Muscle of leg (tissue), 11 donors: Measurements from ENCODE around the gene UTY. TPM values are rescaled to one million over a fixed set of nuclear protein-coding genes. Genes with fewer than 3 reads are reported as not detected.

Experiments
- DNase-seq: peaks from one replicate; pipeline ENCODE4 v3.0.0; 2013
- H3K27ac ChIP-seq: one replicate; pipeline ENCODE4 v1.5.1; 2013; ENCODE audit warnings: mild to moderate bottlenecking, low read length, control low read depth
- H3K27me3 ChIP-seq: one replicate; pipeline ENCODE4 v1.6.1; 2013; ENCODE audit warnings: low read length; ENCODE audit not compliant: control insufficient read depth, insufficient read depth
- H3K36me3 ChIP-seq: one replicate; pipeline ENCODE4 v1.6.1; 2013; ENCODE audit warnings: low read length; ENCODE audit not compliant: control insufficient read depth, insufficient read depth
- H3K4me1 ChIP-seq: one replicate; pipeline ENCODE4 v1.6.1; 2013; ENCODE audit warnings: low read length; ENCODE audit not compliant: control insufficient read depth, insufficient read depth
- H3K4me3 ChIP-seq: one replicate; pipeline ENCODE4 v1.5.1; 2013; ENCODE audit warnings: low read length, control low read depth
- H3K9me3 ChIP-seq: replicated peaks from 2 replicates; pipeline ENCODE4 v1.6.1; 2013; ENCODE audit warnings: low read depth, low read length; ENCODE audit not compliant: control insufficient read depth
- WGBS: methylation state at CpG from one replicate; pipeline ENCODE4 v1.1.5; 2013; ENCODE audit warnings: missing lambda C conversion rate; ENCODE audit not compliant: insufficient coverage; 5-methylcytosine and 5-hydroxymethylcytosine counted together
- polyA plus RNA-seq, 8 donors: library from polyadenylated mRNA; unstranded; fragments of 120-200 nt; gene quantifications; one replicate each; pipeline versions ENCODE4 v1.2.1 to v1.2.3, GENCODE V29; 2013; ENCODE audit warnings: inconsistent platforms in 1 of 8, low replicate concordance in 1 of 8; ENCODE audit not compliant: insufficient read length in 8 of 8, insufficient read depth in 1 of 8
- total RNA-seq: library from RNA; stranded (reverse); fragments of 120-200 nt; gene quantifications from one replicate; pipeline ENCODE4 v1.2.4, GENCODE V29; 2013

The UTY gene
- total and polyA plus RNA-seq, 9 donors = 8.4 to 13.8 (median 10.3) TPM; not detected in 1

DNA sequence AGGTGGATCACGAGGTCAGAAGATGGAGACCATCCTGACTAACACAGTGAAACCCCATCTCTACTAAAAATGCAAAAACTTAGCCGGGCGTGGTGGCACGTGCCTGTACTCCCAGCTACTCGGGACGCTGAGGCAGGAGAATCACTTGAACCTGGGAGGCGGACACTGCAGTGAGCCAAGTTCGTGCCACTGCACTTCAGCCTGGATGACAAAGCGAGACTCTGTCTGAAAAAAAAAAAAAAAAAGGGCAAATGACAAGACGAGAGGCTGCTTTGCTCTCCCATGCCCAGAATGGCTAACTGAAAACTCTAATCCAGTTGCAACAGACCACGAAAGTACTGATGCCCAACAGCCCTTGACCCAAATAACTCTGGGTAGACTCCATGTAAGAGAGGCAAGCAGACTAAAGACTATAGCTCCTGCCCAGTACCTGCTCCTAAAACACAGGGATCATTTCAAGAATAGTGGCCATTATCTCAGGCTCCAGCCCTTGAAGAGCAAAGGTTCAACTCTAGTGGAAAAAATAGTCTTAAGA is 29.2 kb downstream of the UTY start:
- DNase-seq = no peak
- H3K36me3 ChIP-seq = no peaks in the 10 kb centered on the region
- no peak overlapping the region for H3K4me3 ChIP-seq
- no peaks in the 10 kb centered on the region for H3K9me3 ChIP-seq
- H3K27ac ChIP-seq = no peak overlapping the region
- WGBS = no CpG with 5 or more reads among the region's 11 CpGs
- H3K27me3 ChIP-seq = no peaks in the 10 kb centered on the region
- H3K4me1 ChIP-seq = no peaks in the 10 kb centered on the region

DNA sequence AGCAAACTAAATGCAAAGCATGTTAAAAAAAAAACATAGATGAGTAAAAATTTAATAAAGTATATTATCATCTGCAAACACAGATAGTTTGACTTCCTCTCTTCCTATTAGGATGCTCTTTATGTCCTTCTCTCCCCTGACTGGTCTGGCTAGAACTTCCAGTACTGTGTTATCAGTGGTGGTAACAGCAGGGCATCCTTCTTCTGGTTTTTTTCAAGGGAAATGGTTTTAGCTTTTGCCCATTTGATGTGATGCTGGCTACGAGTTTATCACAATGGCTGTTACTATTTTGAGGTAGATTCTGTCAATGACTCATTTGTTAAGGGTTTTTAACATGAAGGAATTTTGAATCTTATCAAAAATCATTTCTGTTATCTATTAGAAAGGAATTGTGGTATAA is 34.3 kb downstream of the UTY start:
- Histone ChIP-seq H3K27ac (no peak overlapping the region), H3K27me3 (no peaks in the 10 kb centered on the region), H3K4me1 (no peaks in the 10 kb centered on the region), H3K36me3 (no peaks in the 10 kb centered on the region), H3K4me3 (no peak overlapping the region), H3K9me3 (no peaks in the 10 kb centered on the region)
- no CpG with 5 or more reads among the region's 1 CpG for WGBS
- DNase-seq = no peak

DNA sequence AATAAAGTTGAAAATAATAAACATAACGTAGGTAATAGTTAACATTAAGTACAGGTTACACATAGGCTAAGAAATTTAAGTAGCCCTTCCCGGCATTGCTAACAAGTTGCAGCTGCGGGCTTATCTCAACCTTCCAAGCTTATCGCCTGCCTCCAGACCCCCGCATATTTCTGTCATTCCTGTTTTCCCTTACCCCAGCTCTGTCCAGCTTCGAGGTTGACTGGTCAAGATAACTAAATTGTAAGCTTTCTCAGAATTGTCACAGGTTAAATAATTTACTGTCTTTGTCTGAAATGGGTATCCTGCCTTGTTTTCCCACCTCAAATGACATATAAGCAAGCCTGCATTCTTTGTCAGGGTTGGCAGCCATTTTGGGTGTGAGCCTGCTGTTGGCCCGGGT is 36.7 kb downstream of the UTY start:
- Histone ChIP-seq H3K36me3 (no peaks in the 10 kb centered on the region), H3K27me3 (no peaks in the 10 kb centered on the region), H3K4me1 (no peaks in the 10 kb centered on the region), H3K9me3 (no peaks in the 10 kb centered on the region), H3K4me3 (no peak overlapping the region), H3K27ac (no peak overlapping the region)
- no peak for DNase-seq
- no CpG with 5 or more reads among the region's 7 CpGs for WGBS

DNA sequence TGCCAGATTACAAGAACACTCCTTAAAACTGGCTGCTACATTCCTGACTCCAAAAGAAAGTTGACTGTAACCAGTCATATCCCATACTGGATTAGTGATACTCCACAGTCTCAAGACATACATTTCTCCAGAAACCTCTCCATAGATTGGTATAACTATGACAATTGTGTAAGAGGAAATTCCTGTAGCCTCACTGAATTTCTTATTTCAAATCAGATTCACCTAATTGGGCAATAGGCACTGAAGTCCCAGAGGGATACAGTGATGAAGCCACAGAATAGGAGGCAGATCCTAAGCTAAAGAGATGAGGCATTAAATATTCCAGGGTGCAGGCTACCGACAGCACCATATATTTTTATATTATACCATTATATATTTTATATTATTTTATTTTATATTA is 39.0 kb downstream of the UTY start:
- WGBS = no CpG with 5 or more reads among the region's 1 CpG
- Histone ChIP-seq H3K27ac (no peak overlapping the region), H3K4me3 (no peak overlapping the region), H3K9me3 (no peaks in the 10 kb centered on the region), H3K36me3 (no peaks in the 10 kb centered on the region), H3K27me3 (no peaks in the 10 kb centered on the region), H3K4me1 (no peaks in the 10 kb centered on the region)
- no peak for DNase-seq

DNA sequence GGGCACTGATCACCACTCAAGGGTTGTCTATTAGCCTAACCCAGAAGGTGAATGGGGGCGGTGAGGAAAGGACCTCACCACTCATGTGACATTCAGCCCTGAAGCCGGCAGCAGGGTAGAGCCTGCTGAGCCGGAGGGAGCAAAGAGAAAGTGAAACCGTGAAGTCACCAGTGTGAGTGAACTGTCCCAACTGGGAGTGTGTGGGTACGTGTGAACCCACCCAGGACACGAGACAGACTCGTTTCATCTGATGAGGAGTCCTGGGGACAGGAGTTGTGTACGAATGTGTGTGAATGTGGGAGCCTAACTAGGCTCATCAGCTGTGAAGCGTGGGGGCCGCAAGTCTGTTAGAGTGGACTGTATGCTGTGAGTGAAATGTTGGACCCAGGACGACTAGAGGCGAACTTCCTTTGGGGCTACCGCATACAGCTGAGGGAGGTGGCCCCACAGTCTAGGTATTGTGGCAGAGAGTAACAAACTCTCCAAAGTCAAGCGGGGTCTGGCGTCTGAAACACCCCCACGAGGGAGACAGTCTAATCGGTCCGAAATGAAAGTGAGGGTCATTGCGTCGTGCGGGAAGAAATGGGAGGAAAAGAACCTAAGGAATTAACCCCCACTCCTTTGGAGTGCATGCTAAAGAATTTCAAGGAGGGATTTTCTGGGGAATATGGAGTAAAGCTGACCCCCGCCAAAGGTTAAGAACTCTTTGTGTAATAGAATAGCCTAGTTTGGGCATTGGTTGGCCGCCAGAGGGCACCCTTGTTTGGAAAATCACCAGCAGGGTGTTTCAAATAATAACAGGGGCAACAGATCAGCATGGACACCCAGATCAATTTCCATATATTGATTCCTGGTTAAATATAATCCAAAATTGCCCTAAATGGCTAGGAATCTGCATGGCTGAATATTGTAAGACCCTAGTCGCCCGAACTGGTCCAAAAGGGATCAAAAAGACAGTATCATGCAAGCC is 43.6 kb downstream of the UTY start:
- H3K27ac ChIP-seq = no peak overlapping the region
- no peaks in the 10 kb centered on the region for H3K27me3 ChIP-seq
- H3K9me3 ChIP-seq = no peaks in the 10 kb centered on the region
- no peak for DNase-seq
- H3K36me3 ChIP-seq = no peaks in the 10 kb centered on the region
- H3K4me3 ChIP-seq = no peak overlapping the region
- H3K4me1 ChIP-seq = no peaks in the 10 kb centered on the region
- no CpG with 5 or more reads among the region's 25 CpGs for WGBS

DNA sequence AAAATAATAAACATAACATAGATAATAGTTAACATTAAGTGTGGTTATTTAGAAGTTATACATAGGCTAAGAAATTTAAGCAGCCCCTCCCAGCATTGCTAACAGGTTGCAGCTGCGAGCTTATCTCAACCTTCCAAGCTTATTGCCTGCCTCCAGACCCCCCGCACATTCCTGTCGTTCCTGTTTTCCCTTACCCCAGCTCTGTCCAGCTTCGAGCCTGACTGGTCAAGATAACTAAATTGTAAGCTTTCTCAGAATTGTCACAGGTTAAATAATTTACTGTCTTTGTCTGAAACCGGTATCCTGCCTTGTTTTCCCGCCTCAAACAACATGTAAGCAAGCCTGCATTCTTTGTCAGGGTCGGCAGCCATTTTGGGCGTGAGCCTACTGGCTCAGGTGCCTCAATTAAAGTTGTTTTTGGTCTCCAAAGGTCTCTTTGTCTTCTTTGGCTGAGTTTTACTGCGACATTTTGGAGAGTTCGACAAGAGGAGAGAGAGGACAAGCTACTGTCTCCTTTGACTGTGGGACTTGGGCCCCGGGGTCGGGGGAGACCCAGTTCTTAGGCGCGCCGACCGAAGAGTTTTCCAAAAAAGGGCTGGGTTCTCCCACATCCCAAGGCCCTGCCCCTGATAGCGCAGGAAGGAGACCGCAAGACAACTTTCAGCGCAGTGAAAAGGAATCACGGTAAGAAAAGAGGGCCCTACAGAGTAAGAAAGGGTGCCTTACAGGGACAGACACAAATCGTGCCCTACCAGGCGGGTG is 44.4 kb downstream of the UTY start:
- Histone ChIP-seq H3K9me3 (no peaks in the 10 kb centered on the region), H3K27me3 (no peaks in the 10 kb centered on the region), H3K4me1 (no peaks in the 10 kb centered on the region), H3K27ac (no peak overlapping the region), H3K36me3 (no peaks in the 10 kb centered on the region), H3K4me3 (no peak overlapping the region)
- DNase-seq = no peak
- WGBS = no CpG with 5 or more reads among the region's 22 CpGs

DNA sequence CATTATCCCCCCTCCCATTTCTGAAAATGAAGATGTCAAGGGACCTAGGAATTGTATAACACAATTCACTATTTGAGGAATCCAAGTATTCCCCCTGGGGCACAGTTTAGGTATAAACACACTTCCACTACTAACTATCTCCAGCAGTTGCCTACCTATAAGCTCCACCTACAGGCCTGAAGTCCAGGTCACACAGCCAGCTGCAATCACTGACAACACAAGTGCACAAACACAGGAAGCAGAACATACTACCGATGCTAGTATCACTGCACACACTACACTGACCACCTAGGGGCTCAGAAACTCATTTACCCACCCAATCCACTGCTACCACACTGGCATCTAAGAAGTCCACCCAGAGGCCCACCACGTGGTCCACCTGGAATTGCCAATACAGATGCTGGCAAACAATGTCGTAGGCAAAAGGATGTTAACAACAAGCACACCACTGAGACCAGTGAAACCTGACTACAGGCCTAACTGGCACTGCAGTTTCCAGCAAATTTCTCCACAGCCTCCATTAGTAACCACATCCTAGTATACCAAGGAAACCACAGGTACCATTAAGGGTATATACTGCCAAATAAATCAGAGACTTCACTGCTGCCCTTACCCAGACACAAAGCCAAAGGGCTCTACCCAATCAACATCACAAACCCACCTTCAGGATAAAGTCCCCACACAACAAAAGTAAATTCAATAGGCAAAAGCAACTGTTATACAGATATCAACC is 47.4 kb downstream of the UTY start:
- Histone ChIP-seq H3K27me3 (no peaks in the 10 kb centered on the region), H3K27ac (no peak overlapping the region), H3K4me1 (no peaks in the 10 kb centered on the region), H3K9me3 (no peaks in the 10 kb centered on the region), H3K4me3 (no peak overlapping the region), H3K36me3 (no peaks in the 10 kb centered on the region)
- no CpG with 5 or more reads among the region's 3 CpGs for WGBS
- DNase-seq = no peak

DNA sequence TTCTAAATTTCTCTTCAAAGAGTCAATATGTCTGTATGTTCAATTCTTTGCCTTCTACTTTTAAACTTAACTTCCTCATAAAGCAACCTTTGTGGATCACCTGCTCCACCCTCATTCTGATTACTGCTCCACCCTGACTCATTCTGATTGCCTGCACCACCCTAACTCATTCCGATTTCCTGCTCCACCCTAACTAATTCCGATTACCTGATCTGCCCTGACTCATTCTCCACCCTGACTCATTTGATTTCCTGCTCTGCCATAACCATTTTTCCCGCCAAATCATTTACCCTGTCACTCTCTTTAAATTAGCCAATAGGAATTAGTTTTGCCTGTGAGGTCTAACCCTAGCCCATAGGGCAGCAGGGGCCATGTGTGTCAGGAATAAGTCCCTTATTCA is 50.3 kb downstream of the UTY start:
- H3K27me3 ChIP-seq = no peaks in the 10 kb centered on the region
- no peaks in the 10 kb centered on the region for H3K9me3 ChIP-seq
- no CpG with 5 or more reads among the region's 3 CpGs for WGBS
- DNase-seq = no peak
- no peak overlapping the region for H3K4me3 ChIP-seq
- no peak overlapping the region for H3K27ac ChIP-seq
- H3K4me1 ChIP-seq = no peaks in the 10 kb centered on the region
- no peaks in the 10 kb centered on the region for H3K36me3 ChIP-seq

DNA sequence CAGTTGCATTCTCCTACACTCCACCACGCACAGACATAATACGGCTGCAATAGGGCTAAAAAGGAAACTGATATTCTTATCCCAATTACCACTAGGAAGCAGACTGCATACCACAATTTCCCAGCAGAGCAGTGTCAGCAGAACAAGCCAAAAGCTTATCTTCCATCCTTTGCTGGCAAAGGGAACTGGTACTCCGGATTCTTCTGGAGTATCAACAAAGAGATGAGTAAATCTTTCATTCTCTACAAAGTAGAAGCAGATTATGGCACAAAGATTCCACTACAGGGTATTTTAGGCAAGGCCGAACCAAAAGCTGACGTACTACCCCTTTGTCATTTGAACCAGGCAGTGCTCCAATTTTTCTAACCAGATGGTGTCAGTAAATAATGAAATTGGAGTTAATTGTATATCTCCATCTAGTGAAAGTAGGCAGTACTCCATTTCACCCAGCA is 56.5 kb downstream of the UTY start:
- WGBS = no CpG with 5 or more reads among the region's 5 CpGs
- Histone ChIP-seq H3K27me3 (no peaks in the 10 kb centered on the region), H3K9me3 (no peaks in the 10 kb centered on the region), H3K4me3 (no peak overlapping the region), H3K27ac (no peak overlapping the region), H3K4me1 (no peaks in the 10 kb centered on the region), H3K36me3 (no peaks in the 10 kb centered on the region)
- DNase-seq = no peak
